Gastroesophageal sphincter (tissue), 3 donors: ENCODE results near the gene VSIG10L.

Experiments
- CTCF ChIP-seq, 4 experiments: fragments of 200-600 bp in 2 of 4; fragments of 450-650 bp in 2 of 4; sonication (generic) in 1 of 4; IDR thresholded peaks; one replicate each; pipeline ENCODE4 v1.5.1; 2017 to 2019; ENCODE audit warnings: antibody characterized with exemption in 4 of 4, mild to moderate bottlenecking in 2 of 4, moderate library complexity in 2 of 4
- EP300 ChIP-seq: sonication (generic); formaldehyde crosslinking; IDR thresholded peaks from one replicate; pipeline ENCODE4 v1.6.1; 2017; ENCODE audit warnings: antibody characterized with exemption, mild to moderate bottlenecking
- POLR2A ChIP-seq, 2 donors: fragments of 450-650 bp; IDR thresholded peaks; one replicate each; pipeline ENCODE4 v1.6.1; 2017; ENCODE audit warnings: antibody characterized with exemption in 2 of 2, mild to moderate bottlenecking in 2 of 2, moderate library complexity in 1 of 2

- TF ChIP-seq POLR2A (IDR thresholded peaks at IDR 0.05): no peak
- TF ChIP-seq EP300: no peak
- no peak for TF ChIP-seq CTCF (IDR thresholded peaks at IDR 0.05)
These were observed 21.7 kb downstream of the VSIG10L start for GRCh38 chr19:51320280-51320657.
